ES-I3 (cell line): ENCODE results near the gene FAM174B.

Experiments used
- H3K36me3 ChIP-seq: 2 replicates; pipeline ENCODE4 v1.6.1; 2013; ENCODE audit warnings: mild to moderate bottlenecking, low read length, control low read depth, moderate library complexity; ENCODE audit not compliant: insufficient read depth
- H3K4me1 ChIP-seq: 2 replicates; pipeline ENCODE4 v1.6.1; 2013; ENCODE audit warnings: mild to moderate bottlenecking, control low read depth, low read length; ENCODE audit not compliant: insufficient read depth
- H3K9ac ChIP-seq: 2 replicates; pipeline ENCODE4 v1.6.1; 2013; ENCODE audit warnings: low read depth, mild to moderate bottlenecking, low read length, moderate library complexity
- H3K9me3 ChIP-seq: 2 replicates; pipeline ENCODE4 v1.6.1; 2013; ENCODE audit warnings: mild to moderate bottlenecking, low read length, moderate library complexity; ENCODE audit not compliant: control insufficient read depth, insufficient read depth

FAM174B gene

GRCh38 chr15:92627014-92627413 lies 28.6 kb downstream of the FAM174B start:
- H3K9ac ChIP-seq, result no peak overlapping the region
- H3K36me3 ChIP-seq, result peaks cover 12% of the 10 kb centered on the region
- H3K4me1 ChIP-seq, result no peaks in the 10 kb centered on the region
- no peaks in the 10 kb centered on the region for H3K9me3 ChIP-seq

GRCh38 chr15:92625251-92625980 lies 30.2 kb downstream of the FAM174B start:
- Histone ChIP-seq H3K9ac (no peak overlapping the region), H3K9me3 (no peaks in the 10 kb centered on the region), H3K4me1 (no peaks in the 10 kb centered on the region), H3K36me3 (peaks cover 12% of the 10 kb centered on the region)

GRCh38 chr15:92624401-92624991 lies 31.1 kb downstream of the FAM174B start:
- H3K9me3 ChIP-seq, result no peaks in the 10 kb centered on the region
- H3K9ac ChIP-seq, result no peak overlapping the region
- H3K36me3 ChIP-seq, result peaks cover 9% of the 10 kb centered on the region; the same call in 1 of the 2 replicates
- H3K4me1 ChIP-seq, result no peaks in the 10 kb centered on the region

GRCh38 chr15:92623435-92623834 lies 32.1 kb downstream of the FAM174B start:
- no peaks in the 10 kb centered on the region for H3K4me1 ChIP-seq
- H3K9ac ChIP-seq, result no peak overlapping the region
- no peaks in the 10 kb centered on the region for H3K9me3 ChIP-seq
- H3K36me3 ChIP-seq, result peaks cover 9% of the 10 kb centered on the region; the same call in 1 of the 2 replicates

DNA sequence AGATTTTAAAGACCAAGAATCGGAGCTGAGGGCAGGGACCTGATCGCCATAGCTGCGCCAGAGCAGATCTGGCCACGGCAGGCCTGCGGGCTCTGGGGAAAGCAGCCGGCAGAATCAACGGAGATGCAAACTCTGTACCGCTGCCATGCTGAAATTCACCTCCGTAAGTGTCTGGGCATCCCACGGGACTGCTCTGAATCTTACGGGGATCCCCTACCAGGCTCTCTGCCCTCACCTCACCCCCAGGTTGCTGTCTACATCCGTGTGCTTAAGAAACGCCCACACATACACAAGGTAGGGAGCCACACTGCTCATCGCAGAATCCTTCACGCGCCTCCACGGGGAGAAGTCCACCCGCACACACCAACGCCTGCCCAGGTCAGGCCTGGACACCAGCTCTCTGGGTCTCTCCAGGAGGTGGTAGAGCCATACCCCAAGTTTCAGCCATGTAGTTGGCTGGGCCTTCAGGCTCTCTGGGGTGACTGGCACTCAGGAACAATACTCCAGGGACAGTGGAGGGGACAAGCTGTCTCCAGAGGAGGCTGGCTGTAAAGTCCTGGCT lies 33.5 kb downstream of the FAM174B start:
- H3K4me1 ChIP-seq, result peaks cover 9% of the 10 kb centered on the region; the same call in 1 of the 2 replicates
- H3K9me3 ChIP-seq, result no peaks in the 10 kb centered on the region
- no peaks in the 10 kb centered on the region; the same call in 1 of the 2 replicates for H3K36me3 ChIP-seq

GRCh38 chr15:92620991-92621390 lies 34.6 kb downstream of the FAM174B start:
- H3K9me3 ChIP-seq, result no peaks in the 10 kb centered on the region
- H3K4me1 ChIP-seq, result peaks cover 9% of the 10 kb centered on the region; the same call in 1 of the 2 replicates
- H3K36me3 ChIP-seq, result no peaks in the 10 kb centered on the region
- H3K9ac ChIP-seq, result no peak overlapping the region

More for the DNA sequence above, 33.5 kb downstream of the FAM174B start:
- no peak overlapping the region for H3K9ac ChIP-seq

DNA sequence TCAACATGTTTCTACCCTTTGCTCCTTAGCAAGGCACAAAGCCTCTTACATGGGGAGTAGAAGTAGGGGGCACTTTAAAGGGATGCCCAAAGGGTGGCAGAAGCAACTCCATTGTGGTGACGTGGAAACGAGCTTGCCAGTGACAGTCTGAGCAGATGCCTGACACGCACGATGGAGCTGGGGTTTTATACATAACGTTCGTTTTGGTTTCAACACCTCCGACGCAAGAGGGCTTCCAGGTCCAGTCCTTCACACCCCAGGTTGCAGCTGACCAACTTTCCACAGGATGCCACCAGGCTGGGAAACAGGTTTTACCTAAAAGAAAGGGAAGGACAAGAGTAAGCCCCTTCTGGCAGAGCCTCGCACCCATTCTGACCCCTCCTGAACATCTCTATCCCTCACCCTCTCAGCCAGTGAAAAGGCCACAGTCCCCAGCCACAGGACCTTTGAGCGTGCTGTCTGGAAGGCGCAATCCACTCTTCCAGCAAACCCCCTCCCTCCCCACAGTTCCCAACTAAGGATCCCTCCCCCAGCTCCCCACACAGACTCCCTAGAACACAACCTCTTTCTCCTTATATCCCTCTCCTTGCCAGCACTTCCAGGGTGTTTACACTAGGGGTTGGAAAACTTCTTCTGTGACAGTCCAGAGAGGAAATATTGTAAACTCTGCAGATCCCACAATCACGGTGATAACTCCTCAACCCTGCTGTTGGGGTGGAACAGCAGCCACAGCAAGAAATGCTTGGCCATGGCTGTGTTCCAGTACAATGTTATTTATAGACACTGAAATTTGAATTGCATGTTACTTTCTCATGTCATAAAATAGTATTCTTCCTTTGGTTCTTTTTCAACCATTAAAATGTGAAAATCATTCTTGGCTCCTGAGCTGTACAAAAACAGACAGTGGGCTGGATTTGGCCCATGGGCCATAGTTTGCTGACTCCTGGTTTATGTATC lies 36.2 kb downstream of the FAM174B start:
- Histone ChIP-seq H3K4me1 (peaks cover 9% of the 10 kb centered on the region; the same call in 1 of the 2 replicates), H3K9ac (no peak overlapping the region), H3K9me3 (no peaks in the 10 kb centered on the region), H3K36me3 (no peaks in the 10 kb centered on the region)

GRCh38 chr15:92617549-92618520 lies 37.7 kb downstream of the FAM174B start:
- Histone ChIP-seq H3K4me1 (peaks cover 9% of the 10 kb centered on the region; the same call in 1 of the 2 replicates), H3K36me3 (no peaks in the 10 kb centered on the region), H3K9ac (no peak overlapping the region), H3K9me3 (no peaks in the 10 kb centered on the region)

DNA sequence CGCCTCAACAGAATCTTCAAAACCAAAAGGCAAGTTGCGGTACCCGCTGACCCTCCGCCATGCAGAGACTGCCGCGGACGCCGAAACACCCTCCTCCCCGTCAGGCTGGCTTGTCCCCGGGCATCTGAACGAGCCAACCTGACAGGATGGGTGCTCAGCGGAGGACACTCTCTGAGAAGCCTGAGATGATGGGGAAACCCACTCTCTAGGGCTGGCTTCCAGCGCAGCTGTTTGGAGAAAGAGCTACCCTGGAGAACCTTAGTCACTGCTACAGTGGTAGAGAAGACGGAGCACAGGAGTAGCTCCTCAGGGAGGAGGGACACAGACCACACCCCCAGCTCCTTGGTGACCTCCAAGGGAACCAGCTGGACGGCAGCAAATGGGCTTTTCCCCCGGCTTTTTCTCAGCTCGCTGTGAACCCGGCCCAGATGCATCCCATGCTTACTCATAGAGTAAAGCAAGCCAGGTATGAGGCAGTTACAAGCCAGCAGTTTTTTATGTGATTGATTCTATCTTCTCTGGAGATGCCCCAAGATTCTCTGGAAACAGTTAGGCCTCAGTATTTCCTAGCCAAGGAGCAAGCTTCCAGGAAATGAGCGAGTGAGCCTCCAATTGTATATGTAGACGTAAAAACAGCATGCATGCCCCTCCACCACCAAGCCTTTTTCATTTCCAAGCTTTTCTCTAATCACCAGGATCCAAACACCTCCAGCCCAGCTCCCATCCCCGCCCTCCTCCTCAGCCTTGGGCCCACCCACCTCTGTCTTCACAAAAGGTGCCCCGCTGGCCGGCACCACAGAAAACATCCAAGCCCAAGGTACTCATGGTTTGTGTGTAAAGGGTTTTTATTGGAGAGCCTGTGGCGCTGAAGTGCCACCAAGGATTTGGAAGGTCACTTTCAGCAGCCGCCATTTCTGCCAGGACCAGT lies 38.7 kb downstream of the FAM174B start:
- peaks cover 9% of the 10 kb centered on the region; the same call in 1 of the 2 replicates for H3K4me1 ChIP-seq
- H3K36me3 ChIP-seq, result no peaks in the 10 kb centered on the region
- H3K9me3 ChIP-seq, result no peaks in the 10 kb centered on the region
- no peak overlapping the region for H3K9ac ChIP-seq

DNA sequence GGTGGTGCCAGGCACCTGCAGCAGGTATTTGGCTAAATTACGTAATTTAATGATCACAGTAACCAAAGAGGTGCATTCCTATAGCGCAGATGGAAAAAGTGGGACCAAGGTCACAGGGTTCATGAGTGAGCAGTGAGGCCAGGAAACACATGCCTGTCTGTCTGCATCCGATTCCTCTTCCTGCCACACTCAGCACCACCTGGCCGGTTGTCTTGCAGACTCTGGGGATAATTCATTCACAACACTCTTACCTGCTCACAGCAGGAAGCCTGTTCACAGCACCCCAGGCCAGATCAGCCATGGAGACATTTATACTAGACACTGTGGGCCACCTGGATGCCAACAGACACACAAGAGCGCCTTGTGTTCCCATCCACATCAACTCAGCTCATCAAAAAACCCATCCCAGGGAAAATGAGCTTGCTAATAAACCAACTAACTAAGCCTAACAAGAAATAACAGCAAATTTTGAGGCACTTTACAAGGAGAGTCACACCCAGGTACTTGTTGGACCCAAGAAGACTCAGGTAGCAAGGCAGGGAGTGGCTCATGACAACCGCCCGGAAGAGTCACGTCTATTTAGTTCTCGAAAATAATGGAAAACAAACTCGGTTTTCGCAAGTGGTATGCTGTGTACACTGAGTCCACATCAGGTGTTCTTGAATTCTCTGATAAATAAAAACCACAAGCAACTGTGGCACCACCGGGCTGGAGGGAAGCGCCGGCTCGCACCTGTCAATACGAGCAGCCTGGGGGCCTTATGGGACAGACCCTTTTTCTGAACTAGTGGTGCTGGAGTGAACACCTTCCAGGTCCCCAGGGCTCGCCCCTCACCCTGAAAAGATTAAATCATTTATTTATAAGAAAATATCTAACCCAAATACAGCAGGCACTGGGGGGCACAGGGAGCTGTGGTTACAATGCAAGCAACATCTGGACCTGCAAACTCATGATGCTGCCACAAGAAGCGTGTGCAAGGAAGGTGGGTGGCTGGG lies 40.5 kb downstream of the FAM174B start:
- H3K4me1 ChIP-seq, result peaks cover 9% of the 10 kb centered on the region; the same call in 1 of the 2 replicates
- H3K9me3 ChIP-seq, result no peaks in the 10 kb centered on the region
- no peaks in the 10 kb centered on the region for H3K36me3 ChIP-seq
- H3K9ac ChIP-seq, result no peak overlapping the region

DNA sequence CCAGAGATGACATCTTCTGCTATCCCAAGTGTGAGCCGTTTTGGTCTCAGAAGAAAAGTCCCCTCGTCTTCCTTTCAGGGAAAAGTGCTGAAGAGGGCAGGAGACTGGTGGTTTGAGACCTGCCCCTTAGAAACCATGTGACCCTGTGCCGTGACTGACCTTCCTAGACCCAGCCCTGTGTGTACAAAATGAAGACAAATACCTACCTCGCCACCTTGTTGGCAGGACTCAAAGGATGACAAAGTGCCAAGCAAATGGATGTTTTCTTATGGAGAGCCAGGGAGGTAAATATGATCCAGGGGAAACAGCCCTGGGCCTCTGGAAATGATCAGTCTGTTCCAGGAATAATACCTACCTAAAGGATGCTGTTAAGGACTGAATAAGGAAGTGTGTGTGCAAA lies 41.3 kb downstream of the FAM174B start:
- Histone ChIP-seq H3K4me1 (peaks cover 9% of the 10 kb centered on the region; the same call in 1 of the 2 replicates), H3K9me3 (no peaks in the 10 kb centered on the region), H3K9ac (no peak overlapping the region), H3K36me3 (no peaks in the 10 kb centered on the region)
